HG03442 (cell line): ENCODE measurements around the gene ECM2.

Source experiments
- ATAC-seq: cut with Tn5 transposase; IDR thresholded peaks from one replicate; pipeline ENCODE4 v1.9.1; 2021; ENCODE audit warnings: mild to moderate bottlenecking, moderate library complexity; ENCODE audit not compliant: unreplicated experiment

Gene ECM2

DNA sequence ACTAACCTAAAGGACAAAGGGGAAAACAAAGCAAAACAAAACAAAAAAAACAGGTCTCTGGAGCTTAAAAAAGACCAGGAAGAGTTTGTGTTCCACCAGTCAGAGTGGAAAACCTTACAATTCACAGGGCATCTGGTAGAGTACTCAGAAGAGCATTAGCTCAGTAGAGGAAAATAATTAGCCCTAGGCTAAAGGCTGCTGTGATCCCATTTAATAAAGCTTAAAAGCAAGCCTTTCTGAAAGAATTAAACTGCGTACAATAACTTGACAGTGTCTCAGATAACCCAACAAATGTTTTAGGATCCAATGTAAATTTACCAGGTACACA is 7.3 kb downstream of the ECM2 start:
- ATAC-seq: no peak

DNA sequence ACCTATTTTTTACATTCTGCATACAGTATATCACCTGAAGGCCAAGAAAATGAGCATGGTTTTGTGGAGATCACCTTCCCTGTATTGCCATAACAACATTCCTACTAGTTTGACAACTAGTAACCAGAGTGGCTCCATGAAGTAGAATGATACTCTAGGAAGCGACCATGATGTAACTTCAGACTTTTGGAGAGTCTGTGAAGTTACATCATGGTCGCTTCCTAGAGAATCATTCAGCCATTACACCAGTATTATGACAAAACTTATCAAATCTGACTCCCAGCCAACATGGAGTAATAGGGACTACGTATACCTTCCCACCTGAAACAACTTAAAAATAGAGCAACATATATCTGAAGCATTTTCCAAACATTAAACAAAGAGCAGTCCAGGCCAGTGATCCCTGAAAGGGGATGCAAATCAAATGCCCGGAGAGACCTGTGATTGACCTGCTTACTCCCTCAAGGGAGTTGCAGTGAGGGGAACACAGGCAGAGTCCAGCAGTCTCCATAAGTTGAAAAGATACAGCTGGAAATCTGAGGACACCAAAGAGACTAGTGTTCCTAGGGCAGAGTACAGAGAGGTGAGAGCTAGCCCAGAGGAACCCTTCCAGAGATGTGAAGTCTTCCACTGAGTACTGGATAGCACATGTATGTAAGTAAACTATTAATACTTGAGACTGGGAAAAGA is 7.8 kb downstream of the ECM2 start:
- no peak for ATAC-seq

GRCh38 chr9:92527291-92527828 is 8.4 kb downstream of the ECM2 start:
- ATAC-seq: no peak

DNA sequence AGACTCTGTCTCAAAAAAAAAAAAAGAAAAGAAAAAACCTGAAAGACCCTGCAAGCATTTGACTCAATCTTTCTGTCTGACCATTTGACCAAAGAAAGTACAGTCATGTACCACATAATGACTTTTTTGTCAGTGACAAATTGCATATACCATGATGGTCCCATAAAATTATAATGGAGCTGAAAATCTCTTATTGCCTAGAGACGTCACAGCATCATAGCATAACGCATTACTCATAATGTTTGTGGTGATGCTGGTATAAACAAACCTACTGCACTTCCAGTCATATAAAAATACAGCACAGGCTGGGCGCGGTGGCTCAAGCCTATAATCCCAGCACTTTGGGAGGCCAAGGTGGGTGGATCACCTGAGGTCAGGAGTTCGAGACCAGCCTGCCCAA is 10.5 kb downstream of the ECM2 start:
- ATAC-seq: no peak

- ATAC-seq: no peak
These were observed 10.9 kb downstream of the ECM2 start for GRCh38 chr9:92524881-92525280.

GRCh38 chr9:92522983-92523970 is 12.5 kb downstream of the ECM2 start:
- ATAC-seq: no peak

DNA sequence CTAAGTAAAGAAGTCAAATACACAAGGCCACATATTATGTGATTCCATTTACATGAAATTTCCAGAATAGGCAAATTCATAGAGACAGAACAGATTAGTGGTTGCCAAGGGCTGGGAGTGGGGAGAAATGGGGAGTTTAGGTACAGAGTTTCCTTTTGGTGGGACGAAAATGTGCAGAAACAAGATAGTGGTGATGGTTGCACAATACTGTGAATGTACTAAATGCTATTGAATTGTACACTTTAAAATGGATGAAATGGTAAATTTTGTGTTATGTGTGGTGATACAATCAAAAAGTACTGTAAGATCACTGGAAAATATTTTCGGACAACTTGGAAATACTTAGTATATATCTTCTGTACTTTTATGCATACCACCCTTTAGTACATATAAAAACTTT is 15.0 kb downstream of the ECM2 start:
- no peak for ATAC-seq

GRCh38 chr9:92518199-92518598 is 17.6 kb downstream of the ECM2 start:
- no peak for ATAC-seq

GRCh38 chr9:92517046-92517445 is 18.7 kb downstream of the ECM2 start:
- ATAC-seq: no peak

GRCh38 chr9:92516521-92516920 is 19.3 kb downstream of the ECM2 start:
- ATAC-seq: no peak

GRCh38 chr9:92514635-92515034 is 21.2 kb downstream of the ECM2 start:
- ATAC-seq: no peak

- ATAC-seq: no peak
These were observed 22.4 kb downstream of the ECM2 start for GRCh38 chr9:92513349-92513748.

GRCh38 chr9:92512622-92513021 is 23.2 kb downstream of the ECM2 start:
- no peak for ATAC-seq

GRCh38 chr9:92510747-92511146 is 25.0 kb downstream of the ECM2 start:
- ATAC-seq: no peak

DNA sequence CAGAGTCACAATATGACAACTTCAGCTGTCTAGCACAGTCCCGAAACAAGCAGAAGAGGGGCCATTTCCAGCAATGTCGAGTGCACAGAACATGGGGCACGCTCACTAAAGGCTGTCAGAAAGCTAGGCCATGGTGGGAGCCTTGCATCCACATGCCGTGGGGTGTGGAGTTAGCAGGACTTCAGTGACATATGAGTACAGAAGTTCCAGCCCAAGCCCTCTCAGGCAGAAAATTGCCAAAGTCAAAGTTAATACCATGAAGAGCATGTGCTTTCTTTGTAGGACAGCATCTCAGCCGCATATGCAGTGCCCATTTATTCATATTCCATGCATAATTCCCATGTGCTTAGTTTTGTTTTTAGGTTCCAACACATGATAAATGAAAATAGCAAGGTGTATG is 26.7 kb downstream of the ECM2 start:
- no peak for ATAC-seq

GRCh38 chr9:92508018-92508820 is 27.6 kb downstream of the ECM2 start:
- ATAC-seq: no peak

DNA sequence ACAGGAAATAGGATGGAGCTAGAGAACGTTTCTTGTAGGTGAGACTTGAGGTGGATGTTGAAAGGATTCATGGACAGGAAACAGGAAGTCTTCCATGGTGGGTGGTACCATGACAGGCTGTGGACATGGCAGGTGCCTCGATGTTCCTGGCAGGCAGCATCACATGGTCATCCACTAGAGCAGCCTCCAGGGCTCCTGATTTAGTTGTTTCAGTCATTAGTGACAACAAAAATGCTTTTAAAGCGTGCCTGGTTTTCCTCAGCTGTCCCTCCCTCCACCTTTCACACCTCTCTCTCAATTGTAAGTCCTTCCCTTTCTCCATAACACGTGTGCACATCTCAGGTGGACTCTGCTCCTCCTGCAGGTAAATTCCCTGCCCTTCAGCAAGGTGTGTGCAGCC is 28.3 kb downstream of the ECM2 start:
- no peak for ATAC-seq

DNA sequence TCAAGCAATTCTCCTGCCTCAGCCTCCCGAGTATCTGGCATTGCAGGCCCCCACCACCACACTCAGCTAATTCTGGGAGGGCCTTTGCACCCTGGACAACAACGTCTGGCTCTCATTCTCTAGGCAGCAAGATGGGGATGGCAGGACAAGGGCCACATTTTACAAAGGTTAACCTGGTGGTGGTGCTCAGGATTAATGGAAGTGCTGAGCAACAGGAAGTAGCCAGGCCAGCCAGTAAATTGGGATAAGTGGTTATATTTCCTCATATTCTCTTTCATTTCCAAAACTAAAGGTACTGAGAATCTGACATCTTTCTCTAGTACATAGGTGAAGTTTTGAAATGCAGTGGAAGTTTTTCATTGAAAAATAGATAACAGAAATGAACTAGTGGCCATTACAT is 28.8 kb downstream of the ECM2 start:
- no peak for ATAC-seq

DNA sequence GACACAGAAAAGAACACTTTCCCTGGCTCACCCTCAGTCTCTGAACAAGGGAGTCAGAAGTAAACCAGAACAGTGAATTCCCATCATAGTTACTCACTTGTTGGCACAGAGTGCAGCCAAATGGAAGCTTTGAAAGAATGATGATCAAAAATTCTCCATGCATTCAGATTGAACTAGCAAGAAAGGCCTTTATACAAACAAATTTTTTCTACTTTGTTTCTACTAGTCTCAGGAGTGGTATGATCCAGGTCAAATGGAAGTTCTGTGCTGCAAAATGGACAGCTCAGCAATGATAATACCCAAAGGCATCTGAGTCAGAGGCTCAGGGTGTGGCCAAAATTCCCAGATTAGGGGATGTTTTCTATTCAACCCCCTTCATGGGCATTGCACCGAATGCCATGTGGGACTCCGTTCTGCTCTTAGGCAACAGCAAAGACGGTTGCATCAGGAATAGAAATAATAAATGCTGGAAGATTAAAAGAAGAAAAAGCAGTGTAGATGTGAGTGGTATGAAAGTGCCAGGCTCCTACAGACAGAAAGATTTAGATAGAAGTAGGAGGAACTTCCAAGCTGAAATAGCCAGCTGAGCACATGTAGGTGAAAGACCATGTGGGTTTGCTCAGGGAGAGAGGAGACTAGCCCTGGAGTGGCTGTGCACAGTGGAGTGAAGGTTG is 29.5 kb downstream of the ECM2 start:
- ATAC-seq: no peak

DNA sequence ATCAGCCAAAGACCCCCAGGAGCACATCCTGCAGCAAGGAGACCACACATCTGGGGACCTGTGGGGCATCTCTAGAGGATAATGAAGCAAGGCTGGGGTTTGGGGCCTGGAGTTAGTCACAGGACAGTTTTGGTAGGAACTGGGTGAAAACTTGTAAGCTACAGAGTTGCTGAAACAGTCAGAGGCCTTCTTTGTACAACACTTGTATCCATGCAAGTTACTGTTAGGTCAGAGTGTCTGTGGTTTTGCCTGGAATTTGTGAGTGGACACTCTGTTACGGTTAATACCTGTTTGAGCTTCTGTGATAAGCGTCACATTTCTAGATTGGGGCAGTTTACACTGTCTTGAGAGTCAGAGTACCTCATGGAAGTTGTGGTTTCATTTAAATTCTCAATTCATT is 30.9 kb downstream of the ECM2 start:
- no peak for ATAC-seq

DNA sequence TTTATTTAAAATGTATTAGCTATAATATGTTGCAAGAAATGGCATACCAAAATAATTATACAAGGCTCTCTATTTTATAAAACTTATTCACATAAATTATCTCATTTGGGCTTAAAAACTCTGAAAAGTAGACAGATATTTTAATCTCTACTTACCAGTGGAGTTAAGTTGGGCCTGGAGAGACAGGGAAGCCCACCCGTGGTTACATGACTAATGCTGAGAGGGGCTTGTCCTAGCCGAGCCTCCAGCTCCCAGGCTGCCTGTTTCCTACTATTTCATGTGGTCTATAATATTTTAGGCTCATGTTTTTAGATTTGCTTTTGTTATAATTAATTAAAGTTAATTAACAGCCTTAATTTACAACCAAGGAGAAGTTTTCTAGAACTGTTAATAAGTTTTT is 32.6 kb downstream of the ECM2 start:
- ATAC-seq: no peak
